G401 (cell line): ENCODE results near the gene MBNL2. TPM values are rescaled to one million over a fixed set of nuclear protein-coding genes. Genes with fewer than 3 reads are reported as not detected.
"Not testable (repeated sequence)": the region's sequence is repeated elsewhere in the genome, so short reads cannot be mapped to it uniquely, and the experiment has no call there.

Experiments
- DNase-seq: peaks from one replicate; pipeline ENCODE4 v3.0.0-alpha.2; 2015; ENCODE audit warnings: low spot score
- in situ Hi-C: cut with HindIII; loops from 2 replicates; pipeline ENCODE4 v1.10.0; 2016; ENCODE audit warnings: low sequenced_read_pairs, mixed read lengths
- total RNA-seq: library from RNA; depleted of rRNA; stranded (reverse); fragments of >200 nt; shearing (Covaris generic); gene quantifications from 2 replicates; pipeline ENCODE4 v1.2.3, GENCODE V29; 2014

MBNL2 gene
- total RNA-seq, 1 experiment from 2014 or later: 3.0 TPM

GRCh38 chr13:97334690-97335089 lies 112.6 kb downstream of the MBNL2 start:
- in situ Hi-C loops: no loop called here
- no peak for DNase-seq

- DNase-seq: no peak
- in situ Hi-C loops: no loop called here
These were observed 113.5 kb downstream of the MBNL2 start for GRCh38 chr13:97335488-97336134.

GRCh38 chr13:97337985-97338499 lies 115.9 kb downstream of the MBNL2 start:
- DNase-seq: no peak
- in situ Hi-C loops: no loop called here

GRCh38 chr13:97338571-97338970 lies 116.4 kb downstream of the MBNL2 start:
- DNase-seq: no peak

GRCh38 chr13:97339019-97339987 lies 117.2 kb downstream of the MBNL2 start:
- in situ Hi-C loops: no loop called here

More at GRCh38 chr13:97338571-97338970, 116.4 kb downstream of the MBNL2 start:
- in situ Hi-C loops: no loop called here

GRCh38 chr13:97339988-97340749 lies 118.0 kb downstream of the MBNL2 start:
- in situ Hi-C loops: no loop called here
- no peak for DNase-seq

More at GRCh38 chr13:97339019-97339987, 117.2 kb downstream of the MBNL2 start:
- DNase-seq: peak; percentile 90

- in situ Hi-C loops: no loop called here
- DNase-seq: no peak
These were observed 119.0 kb downstream of the MBNL2 start for GRCh38 chr13:97341135-97341534.

GRCh38 chr13:97342136-97342535 lies 120.0 kb downstream of the MBNL2 start:
- no peak for DNase-seq
- in situ Hi-C loops: no loop called here

- no peak for DNase-seq
- in situ Hi-C loops: no loop called here
These were observed 120.8 kb downstream of the MBNL2 start for GRCh38 chr13:97342936-97343335.

GRCh38 chr13:97344265-97345175 lies 122.4 kb downstream of the MBNL2 start:
- in situ Hi-C loops: no loop called here
- DNase-seq: peak; percentile 87

- no peak for DNase-seq
- in situ Hi-C loops: no loop called here
These were observed 124.0 kb downstream of the MBNL2 start for GRCh38 chr13:97346097-97346496.

- no peak for DNase-seq
- in situ Hi-C loops: no loop called here
These were observed 124.6 kb downstream of the MBNL2 start for GRCh38 chr13:97346561-97347254.

- in situ Hi-C loops: no loop called here
- no peak for DNase-seq
These were observed 125.3 kb downstream of the MBNL2 start for GRCh38 chr13:97347255-97347932.

GRCh38 chr13:97348569-97349100 lies 126.5 kb downstream of the MBNL2 start:
- in situ Hi-C loops: no loop called here
- DNase-seq: no peak

GRCh38 chr13:97352012-97352411 lies 129.9 kb downstream of the MBNL2 start:
- in situ Hi-C loops, DNase-seq: not testable (repeated sequence)

GRCh38 chr13:97352815-97353214 lies 130.7 kb downstream of the MBNL2 start:
- in situ Hi-C loops: no loop called here
- no peak for DNase-seq
